GM12872 (cell line): ENCODE measurements around the gene CD99L2.

Experiments
- TF ChIP-seq, protein P1 (sequence below): IDR thresholded peaks from 3 replicates; pipeline ENCODE4 v1.5.1; 2011; ENCODE audit warnings: low read depth, mild to moderate bottlenecking, low read length, moderate library complexity; ENCODE audit not compliant: insufficient read depth

The CD99L2 gene

DNA sequence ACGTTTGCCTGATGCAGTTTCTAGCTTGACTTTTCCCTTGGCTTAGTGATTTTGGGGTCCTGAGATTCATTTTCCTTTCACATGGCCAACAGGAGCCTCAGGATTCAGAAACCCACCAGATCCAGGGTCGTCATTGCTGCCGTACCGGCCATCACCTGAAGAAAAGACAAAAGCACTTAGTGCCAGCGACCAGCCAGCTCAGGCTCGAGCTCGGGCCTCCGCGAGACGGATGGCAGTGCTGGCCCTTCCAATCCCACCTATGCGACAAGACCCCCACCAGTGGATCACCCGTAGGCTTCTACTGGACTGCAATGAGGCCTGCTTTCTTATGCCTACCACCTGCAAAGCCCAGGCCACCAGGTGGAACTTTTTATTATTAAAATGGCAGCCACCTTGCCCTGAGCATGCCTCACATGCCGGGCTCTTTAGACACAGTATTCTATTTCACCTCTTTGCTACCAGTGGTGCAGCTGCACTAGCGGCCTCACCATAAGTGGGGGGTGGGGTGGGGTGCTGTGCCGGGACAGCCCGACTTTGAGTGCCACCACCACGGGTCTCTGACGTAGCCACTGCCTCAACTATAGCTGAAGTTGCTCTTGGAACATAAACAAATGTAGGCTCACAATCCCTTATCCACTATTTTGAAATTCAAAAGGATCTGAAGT, 121.0 kb downstream of the CD99L2 start:
- TF ChIP-seq, protein P1, sequence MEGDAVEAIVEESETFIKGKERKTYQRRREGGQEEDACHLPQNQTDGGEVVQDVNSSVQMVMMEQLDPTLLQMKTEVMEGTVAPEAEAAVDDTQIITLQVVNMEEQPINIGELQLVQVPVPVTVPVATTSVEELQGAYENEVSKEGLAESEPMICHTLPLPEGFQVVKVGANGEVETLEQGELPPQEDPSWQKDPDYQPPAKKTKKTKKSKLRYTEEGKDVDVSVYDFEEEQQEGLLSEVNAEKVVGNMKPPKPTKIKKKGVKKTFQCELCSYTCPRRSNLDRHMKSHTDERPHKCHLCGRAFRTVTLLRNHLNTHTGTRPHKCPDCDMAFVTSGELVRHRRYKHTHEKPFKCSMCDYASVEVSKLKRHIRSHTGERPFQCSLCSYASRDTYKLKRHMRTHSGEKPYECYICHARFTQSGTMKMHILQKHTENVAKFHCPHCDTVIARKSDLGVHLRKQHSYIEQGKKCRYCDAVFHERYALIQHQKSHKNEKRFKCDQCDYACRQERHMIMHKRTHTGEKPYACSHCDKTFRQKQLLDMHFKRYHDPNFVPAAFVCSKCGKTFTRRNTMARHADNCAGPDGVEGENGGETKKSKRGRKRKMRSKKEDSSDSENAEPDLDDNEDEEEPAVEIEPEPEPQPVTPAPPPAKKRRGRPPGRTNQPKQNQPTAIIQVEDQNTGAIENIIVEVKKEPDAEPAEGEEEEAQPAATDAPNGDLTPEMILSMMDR, result no peak

DNA sequence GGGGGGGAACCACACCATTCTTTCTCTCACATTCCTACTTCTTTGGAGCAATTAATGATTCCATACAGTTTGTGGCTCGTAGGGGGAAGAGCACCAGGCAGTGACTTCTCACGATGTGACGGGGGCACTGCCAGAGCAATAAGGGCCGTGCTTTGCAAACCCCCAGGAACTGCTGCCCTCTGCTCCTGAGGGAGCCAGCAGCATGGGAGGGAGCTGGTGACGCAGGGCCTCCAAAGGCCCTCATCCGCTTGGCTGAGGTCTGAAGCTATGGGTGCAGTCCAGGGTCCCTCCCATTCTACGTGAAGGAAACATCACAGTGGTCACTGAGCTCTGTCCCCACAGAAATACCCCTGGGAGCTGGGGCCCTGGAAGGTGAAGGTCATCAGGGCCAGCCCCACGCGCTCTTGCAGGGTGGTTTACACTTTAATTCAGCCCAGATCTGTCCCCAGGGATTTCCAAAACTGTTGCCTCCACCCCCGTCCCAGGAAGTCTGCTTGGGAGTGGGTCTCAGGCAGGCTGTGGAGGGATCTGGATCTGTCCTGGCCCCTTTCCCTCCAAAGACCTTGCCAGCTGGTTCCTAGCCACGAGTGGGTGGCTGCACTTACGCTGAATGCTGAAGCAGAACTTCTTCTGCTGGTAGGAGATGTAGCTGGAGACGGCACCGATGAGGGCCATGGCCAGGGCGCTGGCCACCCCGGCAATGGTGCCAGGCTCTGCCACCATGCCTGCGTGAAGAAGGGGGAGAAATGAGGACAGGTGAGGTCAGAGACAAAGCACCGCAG, 122.7 kb downstream of the CD99L2 start:
- TF ChIP-seq, protein P1, result no peak

DNA sequence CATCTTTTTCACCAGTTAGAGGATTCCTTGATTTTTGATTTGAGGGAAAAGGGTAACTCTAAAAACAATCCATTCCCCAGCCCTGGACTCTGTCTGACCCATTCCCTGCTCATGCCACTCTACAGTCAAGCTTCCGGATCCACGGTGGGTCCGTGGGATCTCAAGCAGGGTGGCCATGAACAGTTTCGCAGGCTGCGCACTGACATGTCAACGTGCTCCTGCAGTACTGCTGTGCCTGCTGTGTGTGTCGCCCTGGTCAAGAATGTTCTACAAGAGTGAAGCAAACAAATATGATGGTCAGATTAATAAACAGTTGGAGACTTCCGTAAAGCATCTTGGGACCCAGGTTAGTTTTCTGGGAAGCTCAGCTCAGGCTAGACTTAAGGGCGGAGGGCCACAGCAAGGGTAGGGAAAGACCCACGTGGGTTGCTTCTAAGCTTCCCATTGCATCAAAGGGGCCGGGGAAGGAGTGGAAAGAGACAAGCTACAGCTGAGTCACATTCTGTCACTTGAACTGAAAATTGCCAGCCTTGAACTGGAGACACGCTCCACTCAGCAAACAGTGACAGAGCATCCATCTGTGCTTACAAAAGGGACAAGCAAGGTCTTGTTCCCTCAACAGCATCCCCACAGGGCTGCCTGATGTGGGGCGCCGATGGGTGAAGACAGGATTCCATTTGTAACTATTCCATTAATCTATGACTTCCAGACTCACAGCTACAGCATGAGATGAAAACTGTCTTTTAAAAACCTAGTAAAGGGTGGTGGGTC, 123.5 kb downstream of the CD99L2 start:
- TF ChIP-seq, protein P1, result no peak

DNA sequence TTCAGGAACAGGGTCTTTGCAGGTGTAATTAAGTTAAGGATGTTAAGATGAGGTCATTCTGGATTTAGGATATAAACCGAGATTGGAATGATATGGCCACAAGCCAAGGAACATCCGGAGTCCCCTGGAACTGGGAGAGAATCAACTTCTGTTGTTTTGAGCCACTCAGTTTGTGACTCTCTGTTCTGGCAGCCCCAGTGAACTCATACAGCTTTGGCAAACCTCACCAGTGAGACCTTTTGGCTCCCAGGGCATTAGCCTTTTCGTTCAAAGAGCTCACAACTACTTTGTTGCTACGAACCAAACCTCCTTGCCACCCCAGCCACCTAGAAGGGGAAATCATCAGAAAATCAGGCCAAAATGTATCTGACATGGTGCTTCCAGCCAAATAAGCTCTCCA, 124.8 kb downstream of the CD99L2 start:
- TF ChIP-seq, protein P1, result no peak

DNA sequence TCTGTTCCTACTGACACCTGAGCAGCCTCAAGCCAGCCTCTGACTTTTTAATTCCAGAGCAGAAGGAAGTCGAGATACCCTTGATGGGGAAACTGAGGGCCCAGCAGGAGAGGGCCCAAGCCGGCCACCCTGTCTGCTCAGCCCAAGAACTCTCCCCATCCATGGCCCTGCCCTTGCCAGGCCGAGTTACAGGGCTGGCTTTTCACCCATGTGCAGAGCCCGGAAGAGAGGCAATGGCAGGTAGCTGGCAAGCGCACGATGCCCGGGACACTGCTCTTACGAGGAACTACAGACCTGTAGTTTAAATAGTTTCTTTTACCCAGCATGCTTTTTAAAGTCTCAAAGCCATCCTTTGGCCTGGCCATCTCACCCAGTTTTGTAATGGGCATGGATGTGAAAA, 125.4 kb downstream of the CD99L2 start:
- TF ChIP-seq, protein P1, result no peak

DNA sequence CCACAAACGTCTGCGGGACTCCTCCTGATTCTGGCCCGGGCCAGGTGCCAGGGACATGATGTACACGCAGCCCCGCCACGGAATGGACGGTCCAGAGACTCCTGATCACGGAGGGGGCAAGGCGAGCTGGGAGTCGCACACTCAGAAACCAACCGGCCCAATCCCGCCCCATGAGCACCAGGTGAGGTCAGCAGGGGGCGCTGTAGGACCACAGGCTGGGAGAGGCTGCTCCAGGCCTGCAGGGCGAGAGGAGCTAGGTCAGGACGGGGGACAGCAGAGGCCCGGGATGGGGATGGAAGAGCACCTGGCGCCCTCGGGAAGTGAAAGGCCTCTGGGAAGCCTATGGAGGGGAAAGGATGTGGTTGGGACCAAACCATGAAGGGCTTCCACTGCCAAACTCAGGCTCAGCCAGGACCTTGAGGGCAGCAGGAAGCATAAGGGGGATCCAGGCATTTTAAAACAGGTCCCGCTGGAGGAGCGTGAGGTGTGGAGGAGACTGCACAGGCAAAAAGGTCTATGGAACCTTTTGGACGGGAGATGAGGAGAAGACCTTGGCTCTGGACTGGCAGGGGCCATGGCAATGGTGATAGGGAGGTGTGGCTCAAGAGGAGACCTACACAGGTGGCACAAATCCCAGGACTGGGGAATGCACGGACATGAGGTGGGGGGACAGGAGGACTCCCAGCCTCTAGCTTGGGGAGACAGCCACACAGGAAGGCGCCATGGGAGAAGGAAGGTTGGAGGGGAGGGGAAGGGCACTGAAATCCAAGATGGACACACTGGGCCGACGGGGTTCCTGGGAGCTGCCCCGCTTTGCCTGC, 126.1 kb downstream of the CD99L2 start:
- TF ChIP-seq, protein P1, result peak; percentile 77
